Fibroblast of pulmonary artery (primary cell): ENCODE measurements around the gene PLXDC2.

ENCODE experiments used
- DNase-seq: peaks from one replicate; pipeline ENCODE4 v3.0.0-alpha.2; 2010; ENCODE audit warnings: low read depth
- H3K4me3 ChIP-seq: replicated peaks from 2 replicates; pipeline ENCODE4 v1.5.1; 2011; ENCODE audit warnings: low read depth, mild to moderate bottlenecking, control low read depth, low read length, moderate library complexity
- CTCF ChIP-seq: IDR thresholded peaks from 2 replicates; pipeline ENCODE4 v1.5.1; 2011; ENCODE audit warnings: mild to moderate bottlenecking, control low read depth, low read length, inconsistent platforms; ENCODE audit errors: missing control alignments

PLXDC2 gene

GRCh38 chr10:19967981-19968380, 151.7 kb downstream of the PLXDC2 start:
- no peak for DNase-seq
- TF ChIP-seq CTCF: no peak
- H3K4me3 ChIP-seq: no peak overlapping the region

- no peak for TF ChIP-seq CTCF
- DNase-seq: no peak
- no peak overlapping the region for H3K4me3 ChIP-seq
These were observed 152.5 kb downstream of the PLXDC2 start for GRCh38 chr10:19968745-19969144.

GRCh38 chr10:19970256-19970655, 154.0 kb downstream of the PLXDC2 start:
- peak; percentile 29 for DNase-seq

GRCh38 chr10:19970717-19971116, 154.5 kb downstream of the PLXDC2 start:
- no peak for TF ChIP-seq CTCF
- DNase-seq: peak; percentile 34
- H3K4me3 ChIP-seq: no peak overlapping the region

More at GRCh38 chr10:19970256-19970655, 154.0 kb downstream of the PLXDC2 start:
- H3K4me3 ChIP-seq: no peak overlapping the region
- no peak for TF ChIP-seq CTCF

GRCh38 chr10:19971343-19972052, 155.3 kb downstream of the PLXDC2 start:
- no peak for TF ChIP-seq CTCF
- no peak overlapping the region for H3K4me3 ChIP-seq
- DNase-seq: peak; percentile 32

GRCh38 chr10:19974138-19974537, 157.9 kb downstream of the PLXDC2 start:
- no peak for TF ChIP-seq CTCF
- no peak for DNase-seq
- H3K4me3 ChIP-seq: no peak overlapping the region

GRCh38 chr10:19974554-19974953, 158.3 kb downstream of the PLXDC2 start:
- no peak overlapping the region for H3K4me3 ChIP-seq
- TF ChIP-seq CTCF: no peak
- no peak for DNase-seq
